OCI-LY7 (cell line): Measurements from ENCODE around the gene LRRFIP1. TPM values are rescaled to one million over a fixed set of nuclear protein-coding genes. Genes with fewer than 3 reads are reported as not detected.

ENCODE experiments used
- BruUV-seq: library from RNA; stranded (reverse); fragments of 400-500 nt; replicated peaks from 2 replicates; lab custom pipeline; 2021; lab: Mats Ljungman, UMichigan
- CTCF ChIA-PET: fragments of 300-600 bp; sonication (Branson Sonifier 250); formaldehyde crosslinking; loops from one replicate; lab custom pipeline; 2022; ENCODE audit warnings: antibody characterized with exemption; ENCODE audit not compliant: unreplicated experiment; lab: Charles Lee
- POLR2A ChIA-PET: fragments of 300-600 bp; sonication (Branson Sonifier 250); formaldehyde crosslinking; loops from one replicate; lab custom pipeline; 2022; ENCODE audit warnings: antibody characterized with exemption; lab: Charles Lee
- DNase-seq: peaks from one replicate; pipeline ENCODE4 v3.0.0-alpha.2; 2015; ENCODE audit warnings: low spot score
- H2AFZ ChIP-seq: fragments of 200-600 bp; sonication (generic), shearing (Covaris generic); 2 replicates; pipeline ENCODE4 v1.6.1; 2014; ENCODE audit warnings: mild to moderate bottlenecking, antibody characterized with exemption, low read length, moderate library complexity
- H3K27ac ChIP-seq: fragments of 200-600 bp; sonication (generic); 2 replicates; pipeline ENCODE4 v1.5.1; 2014; ENCODE audit warnings: mixed run types, low read depth, mild to moderate bottlenecking, moderate library complexity, low read length, inconsistent platforms; ENCODE audit not compliant: poor library complexity, severe bottlenecking
- H3K36me3 ChIP-seq: fragments of 200-600 bp; sonication (generic); 2 replicates; pipeline ENCODE4 v1.6.1; 2014; ENCODE audit warnings: mild to moderate bottlenecking, antibody characterized with exemption, low read length, moderate library complexity, mixed read lengths; ENCODE audit not compliant: insufficient read depth
- H3K4me1 ChIP-seq: fragments of 200-600 bp; sonication (generic); 2 replicates; pipeline ENCODE4 v1.5.1; 2014; ENCODE audit warnings: mild to moderate bottlenecking, low read length; ENCODE audit not compliant: insufficient read depth, poor library complexity, severe bottlenecking
- H3K4me2 ChIP-seq: fragments of 200-600 bp; sonication (generic); 2 replicates; pipeline ENCODE4 v1.6.1; 2014; ENCODE audit warnings: mild to moderate bottlenecking, low read length
- H3K4me3 ChIP-seq: fragments of 200-600 bp; sonication (generic); 2 replicates; pipeline ENCODE4 v1.5.1; 2014; ENCODE audit warnings: mild to moderate bottlenecking, low read depth, low read length; ENCODE audit not compliant: poor library complexity, severe bottlenecking
- H3K79me2 ChIP-seq: fragments of 200-600 bp; sonication (generic); 2 replicates; pipeline ENCODE4 v1.6.1; 2016; ENCODE audit warnings: low read depth, mild to moderate bottlenecking, low read length, moderate library complexity, mixed read lengths; ENCODE audit not compliant: insufficient read depth
- H3K9me2 ChIP-seq: fragments of 200-600 bp; sonication (generic); 2 replicates; pipeline ENCODE4 v1.6.1; 2016; ENCODE audit warnings: mild to moderate bottlenecking, low read length, mixed read lengths; ENCODE audit not compliant: insufficient read depth
- H3K9me3 ChIP-seq: fragments of 200-600 bp; sonication (generic); 2 replicates; pipeline ENCODE4 v1.6.1; 2014; ENCODE audit warnings: mild to moderate bottlenecking, mixed run types, low read length, mixed read lengths
- H4K20me1 ChIP-seq: fragments of 200-600 bp; sonication (generic); 2 replicates; pipeline ENCODE4 v1.6.1; 2014; ENCODE audit warnings: mild to moderate bottlenecking, antibody characterized with exemption, low read length, moderate library complexity, mixed read lengths; ENCODE audit not compliant: insufficient read depth
- CTCF ChIP-seq: fragments of 200-600 bp; sonication (generic); conservative IDR thresholded peaks from 2 replicates; pipeline ENCODE4 v1.5.1; 2014; ENCODE audit warnings: mild to moderate bottlenecking, antibody characterized with exemption, low read length, moderate library complexity, mixed read lengths
- EZH2phosphoT487 ChIP-seq: fragments of 200-600 bp; sonication (generic); IDR thresholded peaks from 2 replicates; pipeline ENCODE4 v1.6.1; 2018; ENCODE audit warnings: low read depth, borderline replicate concordance, mild to moderate bottlenecking, mixed run types, antibody characterized with exemption, low read length, moderate library complexity, mixed read lengths
- intact Hi-C: fragments of 100-400 bp; cut with micrococcal nuclease; formaldehyde crosslinking; loops from one replicate; pipeline ENCODE4 v1.10.0; 2022; ENCODE audit not compliant: unreplicated experiment
- total RNA-seq, 2 experiments: library from RNA; depleted of rRNA in 1 of 2; stranded (reverse); fragments of >200 nt in 1 of 2; shearing (Covaris generic) in 1 of 2; gene quantifications; 2 replicates each; pipeline ENCODE4 v1.2.3, GENCODE V29; 2014 to 2022

Gene LRRFIP1
- total RNA-seq, 2 experiments from 2014 or later = 95.7 to 216 TPM

DNA sequence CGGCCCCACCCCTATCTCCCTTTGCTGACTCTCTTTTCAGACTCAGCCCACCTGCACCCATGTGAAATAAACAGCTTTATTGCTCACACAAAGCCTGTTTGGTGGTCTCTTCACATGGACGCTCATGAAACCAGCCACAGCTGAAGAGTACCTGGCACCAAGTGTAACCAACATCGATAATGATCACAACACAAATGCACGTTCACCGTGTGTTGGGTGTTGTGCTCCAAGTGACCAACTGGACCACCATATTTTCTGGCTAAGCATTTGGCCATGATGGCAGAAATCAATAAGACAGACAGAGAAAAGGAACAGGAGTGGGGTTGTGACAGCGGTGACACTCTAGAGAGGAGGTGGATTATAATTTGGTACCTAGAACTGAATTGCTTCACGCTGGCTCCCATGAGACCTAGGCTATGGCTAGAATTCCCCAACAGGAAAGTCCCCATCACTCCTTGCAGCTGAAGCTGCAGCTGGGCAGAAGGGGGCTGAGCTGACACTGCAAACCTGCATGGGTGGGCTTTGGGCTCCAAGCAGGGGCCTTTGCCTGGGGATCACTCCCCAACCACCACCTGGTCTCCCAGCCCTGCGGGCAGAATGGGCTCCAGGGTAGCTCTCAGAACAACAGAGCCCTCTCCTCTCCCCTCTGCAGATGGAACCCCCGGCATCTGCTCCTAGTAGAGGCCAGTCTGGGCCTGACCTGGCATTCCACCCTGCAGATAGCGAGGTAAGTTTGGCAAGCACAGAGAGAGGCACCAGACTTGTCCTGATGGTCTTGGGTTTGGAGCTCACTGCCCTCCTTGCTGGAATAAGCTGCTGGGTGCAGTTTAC lies 14.6 kb upstream of the LRRFIP1 start:
- intact Hi-C loops = no loop called here
- no TSS peak for BruUV-seq

GRCh38 chr2:237613679-237614078 lies 13.7 kb upstream of the LRRFIP1 start:
- DNase-seq = no peak
- no peaks in the 10 kb centered on the region for H3K79me2 ChIP-seq
- no peaks in the 10 kb centered on the region for H3K9me2 ChIP-seq
- no peaks in the 10 kb centered on the region for H3K36me3 ChIP-seq
- ChIA-PET CTCF (no interaction called here), POLR2A (interaction anchor here (0.7 kb wide), 1 partner anchor 83 kb away, joined by 4 read pairs; no protein-coding TSS in a partner anchor)
- H3K4me1 ChIP-seq = peaks cover 9% of the 10 kb centered on the region
- intact Hi-C loops = no loop called here
- no peaks in the 10 kb centered on the region for H4K20me1 ChIP-seq
- no peak overlapping the region for H2AFZ ChIP-seq
- no peak overlapping the region for H3K27ac ChIP-seq
- no TSS peak for BruUV-seq
- H3K9me3 ChIP-seq = no peaks in the 10 kb centered on the region
- H3K4me3 ChIP-seq = no peak overlapping the region
- TF ChIP-seq EZH2phosphoT487 (no peak), CTCF (no peak)
- H3K4me2 ChIP-seq = no peak overlapping the region

More for the DNA sequence above, 14.6 kb upstream of the LRRFIP1 start:
- H3K27ac ChIP-seq = no peak overlapping the region
- no peak overlapping the region for H3K4me2 ChIP-seq
- no peak overlapping the region for H3K4me3 ChIP-seq
- POLR2A ChIA-PET = interaction anchor here (0.6 kb wide), 1 partner anchor 163 kb away, joined by 3 read pairs; no protein-coding TSS in a partner anchor
- peaks cover 9% of the 10 kb centered on the region for H3K4me1 ChIP-seq
- H4K20me1 ChIP-seq = no peaks in the 10 kb centered on the region
- H3K79me2 ChIP-seq = no peaks in the 10 kb centered on the region
- TF ChIP-seq CTCF (no peak), EZH2phosphoT487 (no peak)
- no peaks in the 10 kb centered on the region for H3K36me3 ChIP-seq
- no peaks in the 10 kb centered on the region for H3K9me2 ChIP-seq
- H3K9me3 ChIP-seq = no peaks in the 10 kb centered on the region
- H2AFZ ChIP-seq = no peak overlapping the region
- CTCF ChIA-PET = no interaction called here
- DNase-seq = no peak
